Fibroblast of skin of scalp (primary cell): ENCODE measurements around the gene VPS26B.
"Not testable (repeated sequence)": the region's sequence is repeated elsewhere in the genome, so short reads cannot be mapped to it uniquely, and the experiment has no call there.

ENCODE experiments used
- DNase-seq: peaks from one replicate; pipeline ENCODE4 v3.0.0-alpha.2; 2013

VPS26B gene

DNA sequence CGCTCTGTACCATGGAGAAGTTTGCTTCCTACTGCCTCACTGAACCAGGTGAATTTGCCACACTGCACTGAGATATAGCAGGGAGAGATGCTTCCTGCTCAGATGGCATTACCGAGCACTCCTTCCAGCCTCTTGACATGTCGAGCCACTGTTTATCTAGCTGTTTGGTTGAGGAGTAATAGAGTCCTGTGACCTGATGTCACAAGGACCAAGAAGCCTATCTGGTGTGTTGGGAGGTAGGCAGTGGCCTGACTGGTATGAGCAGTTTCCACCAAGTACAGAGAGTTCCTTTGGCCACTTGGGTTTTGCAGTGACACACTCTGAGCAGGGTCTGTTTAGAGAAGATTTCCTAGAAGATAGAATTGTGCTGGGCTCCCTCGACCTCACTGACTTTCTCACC, 34.1 kb downstream of the VPS26B start:
- no peak for DNase-seq

DNA sequence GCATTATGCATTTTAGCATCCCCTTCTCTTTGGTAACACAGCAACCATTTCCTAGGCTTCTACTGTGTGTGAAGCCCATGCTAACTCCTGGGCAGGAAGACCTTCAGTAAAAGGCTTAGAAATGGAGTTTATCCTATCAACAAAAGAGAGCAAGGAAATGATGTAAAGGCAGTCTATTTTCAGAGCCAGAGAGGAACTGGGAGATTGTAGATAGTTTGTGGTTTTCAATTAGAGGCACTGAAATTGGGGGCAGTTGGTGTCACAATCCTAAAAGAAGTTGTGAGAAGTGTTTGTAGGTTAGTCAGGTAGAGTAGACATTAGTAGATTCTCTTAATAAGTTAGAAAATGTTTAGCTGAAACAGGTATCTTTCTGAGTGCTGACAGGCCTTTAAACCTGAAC, 36.0 kb downstream of the VPS26B start:
- DNase-seq: no peak

- DNase-seq: no peak
These were observed 36.5 kb downstream of the VPS26B start for GRCh38 chr11:134260983-134261382.

DNA sequence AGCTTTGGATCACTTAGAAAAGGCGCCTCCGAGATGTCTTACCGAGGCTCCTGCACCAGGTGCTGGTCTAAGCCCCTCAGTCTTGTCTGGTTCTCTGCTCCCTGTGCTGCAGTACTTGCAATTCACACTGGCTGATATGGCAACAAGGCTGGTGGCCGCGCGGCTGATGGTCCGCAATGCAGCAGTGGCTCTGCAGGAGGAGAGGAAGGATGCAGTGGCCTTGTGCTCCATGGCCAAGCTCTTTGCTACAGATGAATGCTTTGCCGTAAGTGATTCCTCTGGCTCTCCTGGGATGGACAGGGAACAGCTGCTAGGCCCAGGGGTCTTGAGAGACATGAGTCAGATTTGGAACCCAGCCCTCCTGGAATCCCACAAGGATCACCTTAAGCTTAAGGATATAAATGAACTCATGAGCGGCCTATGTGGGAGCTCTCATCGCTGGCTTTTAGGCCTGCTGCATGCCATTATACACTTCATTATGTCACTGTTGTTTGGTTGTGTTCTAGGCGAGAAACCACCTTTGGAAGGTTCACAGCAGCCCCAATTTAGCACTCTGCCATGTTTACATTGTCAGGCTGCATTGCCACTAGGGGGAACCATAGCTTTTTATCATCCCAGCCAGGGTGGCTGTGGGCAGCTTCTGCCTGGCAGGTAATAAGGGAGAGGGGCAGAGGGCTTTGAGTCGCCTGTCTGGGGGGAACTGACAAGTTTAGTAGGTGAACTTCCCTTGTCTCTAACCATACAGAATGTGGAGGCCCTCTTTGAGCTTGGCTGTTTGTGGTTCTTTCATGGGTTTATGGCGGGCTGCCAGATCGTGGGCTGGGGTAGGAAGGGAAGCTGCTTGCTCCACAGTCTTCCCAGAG, 37.4 kb downstream of the VPS26B start:
- DNase-seq: peak; percentile 14

DNA sequence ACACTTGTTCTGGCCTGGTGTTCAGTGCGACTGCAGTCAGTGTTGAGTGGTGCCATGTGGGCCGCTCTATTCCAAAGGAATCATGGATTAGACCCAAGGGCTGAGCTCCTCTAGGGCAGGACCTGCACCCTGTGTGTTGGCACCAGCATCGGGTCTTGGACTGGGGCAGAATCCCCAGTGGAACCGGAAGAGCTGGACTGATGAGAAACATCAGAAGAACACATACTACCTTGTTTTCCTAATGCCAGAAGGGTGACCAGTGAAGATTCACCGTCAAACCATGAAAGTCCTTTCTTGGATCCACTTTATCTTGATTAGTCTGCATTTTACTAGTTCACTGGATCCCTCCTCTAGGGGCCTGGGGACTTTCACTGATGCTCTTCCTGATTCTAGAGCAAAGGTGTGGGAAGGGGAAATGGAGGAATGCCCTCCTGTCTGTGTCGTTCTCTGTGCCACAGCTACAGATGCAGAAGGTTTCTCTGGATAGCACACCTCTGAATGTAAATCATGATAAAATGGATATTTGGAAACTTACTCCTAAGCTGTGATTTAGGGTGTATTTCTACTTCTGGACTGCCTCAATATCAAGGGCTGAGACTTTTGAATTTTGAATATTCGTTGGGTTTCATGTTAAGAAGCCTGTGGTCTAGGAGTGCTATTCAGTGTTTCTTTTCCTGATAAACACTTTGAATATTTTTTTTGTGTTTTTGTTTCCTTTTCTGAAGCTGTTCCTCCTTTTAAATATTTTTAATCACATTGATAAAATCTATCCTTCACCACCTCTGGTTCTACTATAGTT, 40.7 kb downstream of the VPS26B start:
- DNase-seq: no peak

DNA sequence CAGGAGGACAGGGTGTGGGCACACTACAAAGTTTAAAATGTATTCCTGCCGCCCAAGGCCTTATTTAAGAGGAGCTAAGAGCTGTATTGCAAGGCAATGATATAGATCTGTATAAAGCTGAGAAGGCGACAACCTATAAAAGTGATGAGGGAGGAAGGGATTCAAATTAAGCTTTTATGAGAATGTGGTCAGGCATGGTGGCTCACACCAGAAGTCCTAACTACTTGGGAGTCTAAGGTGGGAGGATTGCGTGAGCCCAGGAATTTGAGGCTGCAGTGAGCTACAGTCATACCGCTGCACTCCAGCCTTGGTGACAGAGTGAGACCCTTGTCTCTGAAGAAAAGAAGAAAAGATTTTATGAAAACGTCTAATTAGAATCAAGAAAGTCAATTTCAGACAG, 42.0 kb downstream of the VPS26B start:
- no peak for DNase-seq

DNA sequence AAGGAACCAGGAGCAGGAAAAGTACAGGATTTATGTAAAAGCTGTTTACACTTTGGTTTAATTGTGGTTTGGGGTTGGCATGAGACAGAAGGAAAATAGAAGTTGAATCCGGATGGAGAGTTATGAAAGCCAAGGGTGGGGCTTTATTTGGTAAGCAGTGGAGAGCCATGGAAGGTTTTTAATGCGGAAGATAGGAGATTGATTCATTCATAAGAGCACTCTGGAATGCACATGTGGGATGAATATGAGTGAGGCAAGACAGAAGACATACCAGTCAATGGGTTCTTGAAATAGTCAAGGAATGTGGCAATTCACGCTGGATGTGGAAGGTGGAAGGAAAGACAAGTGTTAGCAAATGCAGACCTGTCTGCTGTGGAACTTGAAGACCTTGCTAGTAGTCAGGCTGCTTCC, 42.4 kb downstream of the VPS26B start:
- DNase-seq: peak; percentile 76

GRCh38 chr11:134267461-134267860, 43.0 kb downstream of the VPS26B start:
- DNase-seq: no peak

- DNase-seq: no peak
These were observed 43.5 kb downstream of the VPS26B start for GRCh38 chr11:134267966-134268365.

DNA sequence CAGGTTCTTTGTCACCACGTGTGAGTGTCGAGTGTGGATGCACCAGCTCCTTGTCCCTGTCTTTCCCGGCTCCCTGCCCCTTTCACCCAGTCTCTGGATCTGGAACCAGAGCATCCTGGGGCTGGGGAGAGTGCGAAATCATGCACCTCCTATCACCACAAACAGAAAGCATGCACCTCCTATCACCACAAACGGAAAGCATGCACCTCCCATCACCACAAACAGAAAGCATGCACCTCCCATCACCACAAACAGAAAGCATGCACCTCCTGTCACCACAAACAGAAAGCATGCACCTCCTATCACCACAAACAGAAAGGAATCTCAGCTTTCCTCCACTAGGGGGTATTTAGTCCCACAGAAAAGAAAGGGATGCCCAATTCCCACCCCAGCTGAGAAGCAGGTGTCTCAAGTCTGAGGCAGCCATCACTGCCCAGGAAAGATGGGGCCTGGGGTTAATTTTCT, 45.8 kb downstream of the VPS26B start:
- DNase-seq: no peak

GRCh38 chr11:134271978-134272377, 47.5 kb downstream of the VPS26B start:
- no peak for DNase-seq

GRCh38 chr11:134272381-134273316, 48.2 kb downstream of the VPS26B start:
- peak; percentile 14 for DNase-seq

DNA sequence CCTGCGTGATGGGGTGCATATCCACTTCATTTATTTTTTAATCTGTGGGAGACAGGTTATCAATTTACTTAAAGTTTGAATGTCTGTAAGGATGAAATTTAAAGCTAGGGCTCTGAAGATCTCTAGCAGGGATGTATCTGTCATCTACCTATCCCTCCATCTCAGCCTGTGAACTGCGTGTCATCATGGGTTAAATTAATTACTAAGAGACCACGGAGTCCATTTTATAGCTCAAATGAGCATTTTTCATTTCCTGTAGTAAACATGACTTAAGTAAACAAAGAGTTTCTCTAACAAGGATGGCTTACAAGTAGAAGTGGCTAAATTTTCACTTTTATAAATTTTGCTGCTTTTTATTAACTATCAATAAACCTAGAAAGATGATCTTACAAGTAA, 48.8 kb downstream of the VPS26B start:
- DNase-seq: no peak

- no peak for DNase-seq
These were observed 50.7 kb downstream of the VPS26B start for GRCh38 chr11:134275188-134275533.

DNA sequence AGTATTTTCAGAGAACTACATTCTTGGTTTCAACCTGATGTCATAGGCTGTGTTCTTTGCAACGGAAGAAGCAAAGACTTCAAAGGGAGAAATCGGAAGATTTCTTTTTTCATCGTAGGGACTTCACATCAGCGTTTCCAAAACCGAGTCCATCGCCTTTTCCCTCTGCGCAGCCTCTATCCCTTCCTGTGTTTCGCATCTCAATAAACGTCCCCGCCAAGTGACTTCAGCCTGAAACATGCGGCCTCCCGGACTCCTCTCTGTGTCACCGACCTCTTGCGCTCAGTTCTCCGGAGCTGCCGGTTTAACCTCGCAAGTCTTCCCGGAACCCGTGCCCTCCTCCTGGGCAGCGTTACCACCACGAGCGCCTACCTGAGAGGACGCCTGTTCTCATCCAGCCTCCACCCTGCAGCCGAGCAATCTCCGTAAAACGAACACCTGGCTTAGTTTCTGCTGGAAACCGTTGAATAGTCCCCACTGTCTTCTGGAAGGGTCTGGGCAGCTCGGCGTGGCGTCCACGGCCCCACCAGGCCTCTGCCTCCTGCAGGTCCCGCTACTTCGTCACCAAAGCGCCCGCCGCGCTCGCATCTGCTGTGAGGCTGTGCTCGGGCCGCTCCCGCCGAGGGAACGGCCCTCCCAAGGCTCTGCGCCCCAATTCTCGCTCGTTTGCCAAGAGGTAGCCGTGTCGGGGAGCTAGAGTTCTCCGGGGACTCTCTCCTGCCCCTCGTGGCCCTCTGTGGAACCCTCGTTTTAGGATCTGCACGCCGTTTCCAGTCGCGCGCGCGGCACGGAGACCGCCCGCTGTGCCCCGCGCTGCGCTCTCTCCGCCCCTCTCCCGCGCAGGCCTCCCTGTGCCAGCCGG, 51.3 kb downstream of the VPS26B start, which contains the start of gene GLB1L3:
Gene GLB1L3 (plus strand): TSS at position 846 of the 862 bp plus-strand sequence. CDS start 362 bp downstream, outside the sequence.
- peak; percentile 25 for DNase-seq

DNA sequence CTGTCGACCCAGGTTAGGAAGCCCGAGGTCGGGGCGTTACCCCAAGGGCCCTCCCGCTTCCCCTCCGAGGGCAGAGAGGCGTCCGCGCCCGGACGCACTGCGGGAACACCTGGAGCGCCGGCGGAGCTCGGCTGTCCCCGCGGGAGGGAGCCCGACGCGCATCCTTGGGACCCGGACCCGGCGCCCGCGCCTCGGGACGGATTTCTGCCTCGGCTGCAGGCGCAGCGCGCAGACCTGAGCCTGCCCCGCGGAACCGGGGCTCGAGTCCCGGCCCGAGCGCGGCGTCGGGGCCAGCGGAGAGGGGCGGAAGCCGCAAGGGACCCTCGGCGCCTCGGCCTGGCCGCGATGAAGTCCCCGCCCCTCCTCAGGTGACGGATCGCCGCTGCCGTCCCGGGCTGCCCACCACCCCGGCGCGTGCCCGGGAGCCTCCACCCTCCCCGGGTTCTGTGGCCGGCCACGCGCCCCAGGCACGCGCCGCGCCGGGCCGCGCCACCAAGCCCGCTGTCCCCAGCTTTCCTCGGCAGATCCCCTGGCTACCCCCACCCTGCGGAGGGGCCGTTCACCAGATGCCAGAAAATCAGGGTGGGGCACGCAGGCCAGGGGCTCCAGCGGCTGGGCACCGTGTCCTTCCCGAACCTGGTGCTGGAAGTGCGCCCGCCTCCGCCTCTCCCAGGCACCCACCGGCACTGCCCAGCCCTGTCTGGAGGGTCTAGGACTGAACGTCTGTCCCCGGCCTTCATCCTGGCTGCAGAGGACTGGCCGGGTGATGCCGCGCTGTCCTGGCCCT, 52.1 kb downstream of the VPS26B start:
- DNase-seq: no peak

DNA sequence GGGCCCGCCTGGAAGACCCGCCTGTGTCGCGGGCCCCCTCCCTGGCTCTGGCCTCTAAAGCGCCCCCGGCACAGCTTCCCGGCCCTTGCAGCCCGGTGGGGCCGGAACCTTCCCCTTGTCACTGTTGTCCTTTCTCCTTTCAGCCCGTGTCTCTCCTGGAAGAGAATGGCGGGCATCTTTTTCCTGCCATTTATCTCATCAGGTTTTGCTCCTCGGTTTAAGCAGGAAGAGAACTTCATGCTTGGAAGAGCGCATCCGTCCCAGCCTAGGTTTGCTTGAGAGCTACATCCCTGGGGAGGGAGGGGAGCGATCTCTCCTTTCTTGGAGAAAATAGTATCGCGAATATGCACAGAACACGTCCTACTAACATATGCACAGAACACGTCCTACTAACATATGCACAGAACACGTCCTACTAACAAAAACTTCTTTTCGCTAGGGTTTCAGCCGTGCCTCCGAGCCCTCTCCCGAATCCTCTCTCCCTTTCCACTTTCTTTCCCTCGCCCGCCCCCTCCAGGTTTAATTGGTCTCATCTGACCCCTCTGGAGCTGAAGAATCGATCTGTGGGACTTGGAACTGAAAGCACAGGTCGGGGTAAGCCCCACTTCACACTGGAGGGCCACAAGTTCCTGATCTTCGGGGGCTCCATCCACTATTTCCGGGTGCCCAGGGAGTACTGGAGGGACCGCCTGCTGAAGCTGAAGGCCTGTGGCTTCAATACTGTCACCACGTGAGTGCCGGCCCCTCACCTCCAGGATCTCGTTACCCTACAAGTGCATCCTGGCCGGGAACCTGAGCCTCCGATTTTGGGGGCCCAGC, 52.9 kb downstream of the VPS26B start:
- DNase-seq: no peak

GRCh38 chr11:134278356-134278755, 53.9 kb downstream of the VPS26B start:
- no peak for DNase-seq

- DNase-seq: not testable (repeated sequence)
These were observed 57.2 kb downstream of the VPS26B start for GRCh38 chr11:134281635-134282034.
